Osteoblast (primary cell): Measurements from ENCODE around the gene TRPV4. TPM values are rescaled to one million over a fixed set of nuclear protein-coding genes. Genes with fewer than 3 reads are reported as not detected.

Experiments
- DNase-seq: peaks from one replicate; pipeline ENCODE4 v3.0.0; 2011; ENCODE audit warnings: low spot score, mixed read lengths; ENCODE audit not compliant: insufficient read length; ENCODE audit errors: missing footprints
- H2AFZ ChIP-seq: 2 replicates; pipeline ENCODE4 v1.6.0; 2011; ENCODE audit warnings: mild to moderate bottlenecking, low read length
- H3K27ac ChIP-seq: 2 replicates; pipeline ENCODE4 v1.5.1; 2011; ENCODE audit warnings: mild to moderate bottlenecking, low read depth, low read length, moderate library complexity
- H3K27me3 ChIP-seq: 2 replicates; pipeline ENCODE4 v1.6.0; 2012; ENCODE audit warnings: mild to moderate bottlenecking, control low read depth, inconsistent platforms, low read length, moderate library complexity; ENCODE audit not compliant: insufficient read depth
- H3K36me3 ChIP-seq: 2 replicates; pipeline ENCODE4 v1.5.1; 2011; ENCODE audit warnings: mild to moderate bottlenecking, low read length, control low read depth, moderate library complexity; ENCODE audit not compliant: insufficient read depth
- H3K4me1 ChIP-seq: 2 replicates; pipeline ENCODE4 v1.5.1; 2011; ENCODE audit warnings: mild to moderate bottlenecking, low read length, control low read depth, moderate library complexity; ENCODE audit not compliant: insufficient read depth
- H3K4me2 ChIP-seq: 2 replicates; pipeline ENCODE4 v1.6.0; 2011; ENCODE audit warnings: mild to moderate bottlenecking, low read length; ENCODE audit not compliant: insufficient read depth
- H3K4me3 ChIP-seq: fragments of 200-600 bp; sonication (generic); 3 replicates; pipeline ENCODE4 v1.5.1; 2012; ENCODE audit warnings: mild to moderate bottlenecking, low read length, inconsistent platforms; ENCODE audit not compliant: insufficient read depth
- H3K79me2 ChIP-seq: 2 replicates; pipeline ENCODE4 v1.6.0; 2012; ENCODE audit warnings: mild to moderate bottlenecking, low read length, control low read depth, inconsistent platforms; ENCODE audit not compliant: insufficient read depth
- H3K9me3 ChIP-seq: 2 replicates; pipeline ENCODE4 v1.5.1; 2011; ENCODE audit warnings: low read depth, low read length, control low read depth
- H4K20me1 ChIP-seq: 2 replicates; pipeline ENCODE4 v1.6.0; 2012; ENCODE audit warnings: mild to moderate bottlenecking, low read length, control low read depth; ENCODE audit not compliant: insufficient read depth
- total RNA-seq: library from RNA; depleted of rRNA; stranded (reverse); fragments of >200 nt; gene quantifications from 2 replicates; pipeline ENCODE4 v1.2.3, GENCODE V29; 2012
- TF ChIP-seq, protein P1 (sequence below): IDR thresholded peaks from 2 replicates; pipeline ENCODE4 v1.5.1; 2011; ENCODE audit warnings: mild to moderate bottlenecking, low read depth, low read length, moderate library complexity; ENCODE audit errors: extremely low read depth

TRPV4 gene
- total RNA-seq, 1 donor = 5.8 TPM

DNA sequence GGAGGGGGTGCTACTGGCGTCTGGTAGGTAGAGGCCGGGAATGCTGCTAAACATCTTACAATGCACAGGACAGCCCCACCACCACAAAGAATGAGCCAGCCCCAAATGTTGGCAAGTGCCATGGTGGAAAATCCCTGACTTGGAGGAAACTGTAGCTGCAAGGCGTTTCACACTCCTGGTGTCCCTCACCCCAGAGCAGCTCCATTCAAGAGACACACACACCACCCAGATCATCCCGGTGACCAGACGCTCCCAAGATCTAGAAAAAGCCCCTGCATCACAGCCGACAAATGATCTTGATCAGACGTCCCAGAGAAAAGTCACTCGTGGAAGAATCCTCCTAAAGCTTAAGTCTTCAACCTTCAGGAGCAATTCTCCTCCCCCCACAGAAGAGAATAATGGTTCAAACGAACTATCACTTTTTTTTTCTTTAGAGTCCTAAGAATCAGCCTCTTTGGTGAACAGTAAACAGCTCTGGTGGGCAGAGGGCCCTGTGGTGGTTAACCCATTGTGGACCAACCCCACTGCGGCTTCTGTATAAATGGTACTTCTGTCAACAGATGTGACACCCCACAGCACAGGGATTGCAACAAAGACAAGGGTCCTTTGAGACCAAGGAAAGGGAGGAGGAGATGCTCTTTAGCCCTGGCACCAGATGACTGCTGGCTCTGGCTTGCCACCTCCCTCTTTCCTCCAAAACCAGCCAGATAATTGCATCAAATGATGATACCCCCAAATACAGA is 44.5 kb upstream of the TRPV4 start:
- H3K79me2 ChIP-seq = peaks cover 74% of the 10 kb centered on the region
- H3K27ac ChIP-seq = no peak overlapping the region
- TF ChIP-seq, protein P1, sequence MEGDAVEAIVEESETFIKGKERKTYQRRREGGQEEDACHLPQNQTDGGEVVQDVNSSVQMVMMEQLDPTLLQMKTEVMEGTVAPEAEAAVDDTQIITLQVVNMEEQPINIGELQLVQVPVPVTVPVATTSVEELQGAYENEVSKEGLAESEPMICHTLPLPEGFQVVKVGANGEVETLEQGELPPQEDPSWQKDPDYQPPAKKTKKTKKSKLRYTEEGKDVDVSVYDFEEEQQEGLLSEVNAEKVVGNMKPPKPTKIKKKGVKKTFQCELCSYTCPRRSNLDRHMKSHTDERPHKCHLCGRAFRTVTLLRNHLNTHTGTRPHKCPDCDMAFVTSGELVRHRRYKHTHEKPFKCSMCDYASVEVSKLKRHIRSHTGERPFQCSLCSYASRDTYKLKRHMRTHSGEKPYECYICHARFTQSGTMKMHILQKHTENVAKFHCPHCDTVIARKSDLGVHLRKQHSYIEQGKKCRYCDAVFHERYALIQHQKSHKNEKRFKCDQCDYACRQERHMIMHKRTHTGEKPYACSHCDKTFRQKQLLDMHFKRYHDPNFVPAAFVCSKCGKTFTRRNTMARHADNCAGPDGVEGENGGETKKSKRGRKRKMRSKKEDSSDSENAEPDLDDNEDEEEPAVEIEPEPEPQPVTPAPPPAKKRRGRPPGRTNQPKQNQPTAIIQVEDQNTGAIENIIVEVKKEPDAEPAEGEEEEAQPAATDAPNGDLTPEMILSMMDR = no peak
- H4K20me1 ChIP-seq = peaks cover 33% of the 10 kb centered on the region
- H3K36me3 ChIP-seq = no peaks in the 10 kb centered on the region
- H3K9me3 ChIP-seq = no peaks in the 10 kb centered on the region
- no peak overlapping the region for H2AFZ ChIP-seq
- H3K4me1 ChIP-seq = peaks cover 24% of the 10 kb centered on the region
- H3K27me3 ChIP-seq = no peaks in the 10 kb centered on the region
- no peak overlapping the region for H3K4me3 ChIP-seq
- DNase-seq = no peak
- no peak overlapping the region for H3K4me2 ChIP-seq

DNA sequence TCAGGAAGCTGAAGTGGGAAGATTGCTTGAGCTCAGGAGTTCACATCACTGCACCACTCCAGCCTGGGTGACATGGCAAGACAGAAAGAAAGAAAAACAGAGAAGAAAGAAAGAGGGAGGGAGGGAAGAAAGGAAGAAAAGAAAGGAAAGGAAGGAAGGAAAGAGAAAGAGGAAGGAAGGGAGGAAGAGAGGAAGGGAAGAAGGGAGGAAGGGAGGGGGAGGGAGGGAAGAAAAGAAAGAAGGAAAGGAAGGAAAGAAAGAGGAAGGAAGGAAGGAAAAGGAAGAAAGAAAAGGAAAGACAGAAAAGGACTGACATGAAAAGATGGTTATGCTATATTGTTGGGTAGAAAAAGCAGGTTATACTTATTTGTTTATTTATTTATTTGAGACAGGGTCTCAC is 43.2 kb upstream of the TRPV4 start:
- peaks cover 38% of the 10 kb centered on the region for H4K20me1 ChIP-seq
- peaks cover 83% of the 10 kb centered on the region for H3K79me2 ChIP-seq
- H3K36me3 ChIP-seq = no peaks in the 10 kb centered on the region
- no peak for DNase-seq
- H3K4me3 ChIP-seq = no peak overlapping the region
- TF ChIP-seq, protein P1 = no peak
- H3K4me1 ChIP-seq = peaks cover 36% of the 10 kb centered on the region
- H2AFZ ChIP-seq = no peak overlapping the region
- H3K9me3 ChIP-seq = no peaks in the 10 kb centered on the region
- no peak overlapping the region for H3K4me2 ChIP-seq
- no peak overlapping the region for H3K27ac ChIP-seq
- no peaks in the 10 kb centered on the region for H3K27me3 ChIP-seq

DNA sequence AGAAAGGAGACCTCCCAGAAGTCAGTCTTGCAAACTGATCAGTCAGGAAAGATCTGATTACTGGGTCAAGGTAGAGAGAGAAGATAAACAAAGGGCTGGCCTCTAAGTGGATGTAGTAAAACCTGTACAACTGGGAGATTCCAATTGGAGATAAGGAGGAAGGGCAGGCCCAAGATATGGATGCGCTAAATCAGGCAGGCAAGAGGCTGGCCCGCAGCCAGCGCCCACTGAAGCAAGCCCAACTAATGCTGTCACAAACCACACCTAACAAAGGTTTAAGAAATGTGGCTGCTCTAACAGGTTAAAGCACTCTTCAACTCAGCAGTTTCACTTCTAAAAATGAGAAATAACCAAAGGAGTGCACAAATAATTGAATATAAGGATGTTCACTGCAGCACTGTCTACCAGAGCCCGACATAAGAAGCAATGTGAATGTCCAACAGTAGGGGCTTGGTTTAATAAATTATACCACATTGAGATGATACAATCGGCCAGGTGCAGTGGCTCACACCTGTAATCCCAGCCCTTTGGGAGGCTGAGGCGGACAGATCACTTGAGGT is 42.5 kb upstream of the TRPV4 start:
- H4K20me1 ChIP-seq = peaks cover 38% of the 10 kb centered on the region

DNA sequence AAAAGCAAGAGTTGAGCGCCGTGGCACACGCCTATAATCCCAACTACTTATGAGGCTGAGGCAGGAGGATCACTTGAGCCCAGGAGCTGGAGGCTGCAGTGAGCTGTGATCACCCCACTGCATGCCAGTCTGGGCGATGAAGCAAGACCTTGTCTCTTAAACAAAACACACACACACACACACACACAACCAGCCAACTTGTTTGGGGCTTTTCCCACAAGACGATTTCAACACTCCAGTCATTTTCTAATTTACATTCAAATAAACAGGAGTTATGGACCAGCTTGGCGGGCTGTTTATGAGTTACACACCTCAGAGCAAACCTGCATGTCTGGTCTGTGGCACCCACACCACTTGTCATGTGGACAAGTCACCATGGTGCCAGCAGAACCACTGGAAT is 40.5 kb upstream of the TRPV4 start:
- Histone ChIP-seq H3K9me3 (no peaks in the 10 kb centered on the region), H3K4me2 (no peak overlapping the region), H3K4me3 (no peak overlapping the region), H2AFZ (no peak overlapping the region), H3K36me3 (no peaks in the 10 kb centered on the region), H4K20me1 (peaks cover 32% of the 10 kb centered on the region), H3K27ac (peak overlapping the region; percentile 22), H3K27me3 (no peaks in the 10 kb centered on the region), H3K79me2 (peaks cover 84% of the 10 kb centered on the region), H3K4me1 (peaks cover 37% of the 10 kb centered on the region)
- no peak for DNase-seq
- TF ChIP-seq, protein P1 = no peak

More for the DNA sequence above, 42.5 kb upstream of the TRPV4 start:
- Histone ChIP-seq H2AFZ (no peak overlapping the region), H3K27me3 (no peaks in the 10 kb centered on the region), H3K79me2 (peaks cover 86% of the 10 kb centered on the region), H3K27ac (no peak overlapping the region), H3K36me3 (no peaks in the 10 kb centered on the region), H3K4me2 (no peak overlapping the region), H3K4me1 (peaks cover 37% of the 10 kb centered on the region), H3K9me3 (no peaks in the 10 kb centered on the region), H3K4me3 (no peak overlapping the region)
- TF ChIP-seq, protein P1 = no peak
- DNase-seq = no peak
